Retina (tissue), 1 donor: ENCODE results near the gene DNAH8.

Experiments
- DNase-seq: peaks from one replicate; pipeline ENCODE4 v3.0.0-alpha.2; 2016

Gene DNAH8

GRCh38 chr6:38797391-38797790, 82.3 kb downstream of the DNAH8 start:
- DNase-seq, result peak; percentile 18

GRCh38 chr6:38799529-38800184, 84.5 kb downstream of the DNAH8 start:
- no peak for DNase-seq

GRCh38 chr6:38801305-38801704, 86.2 kb downstream of the DNAH8 start:
- no peak for DNase-seq

- DNase-seq, result no peak
Observed at GRCh38 chr6:38802497-38802896, 87.4 kb downstream of the DNAH8 start.

GRCh38 chr6:38803129-38803528, 88.0 kb downstream of the DNAH8 start:
- DNase-seq, result no peak

GRCh38 chr6:38804358-38804757, 89.2 kb downstream of the DNAH8 start:
- no peak for DNase-seq

GRCh38 chr6:38805127-38805655, 90.1 kb downstream of the DNAH8 start:
- DNase-seq, result no peak

- DNase-seq, result peak; percentile 16
Observed at GRCh38 chr6:38805692-38806091, 90.6 kb downstream of the DNAH8 start.

- DNase-seq, result no peak
Observed at GRCh38 chr6:38806271-38806670, 91.2 kb downstream of the DNAH8 start.

GRCh38 chr6:38806833-38807232, 91.7 kb downstream of the DNAH8 start:
- DNase-seq, result no peak

- DNase-seq, result no peak
Observed at GRCh38 chr6:38808039-38808438, 92.9 kb downstream of the DNAH8 start.

- DNase-seq, result no peak
Observed at GRCh38 chr6:38813041-38813823, 98.1 kb downstream of the DNAH8 start.

GRCh38 chr6:38814761-38815160, 99.7 kb downstream of the DNAH8 start:
- no peak for DNase-seq

GRCh38 chr6:38815250-38815649, 100.1 kb downstream of the DNAH8 start:
- DNase-seq, result no peak

- DNase-seq, result no peak
Observed at GRCh38 chr6:38818691-38819090, 103.6 kb downstream of the DNAH8 start.

GRCh38 chr6:38822963-38823362, 107.9 kb downstream of the DNAH8 start:
- DNase-seq, result no peak

GRCh38 chr6:38824243-38824894, 109.3 kb downstream of the DNAH8 start:
- DNase-seq, result no peak

GRCh38 chr6:38827024-38827423, 111.9 kb downstream of the DNAH8 start:
- no peak for DNase-seq

- no peak for DNase-seq
Observed at GRCh38 chr6:38831865-38832264, 116.8 kb downstream of the DNAH8 start.

- no peak for DNase-seq
Observed at GRCh38 chr6:38833320-38833719, 118.2 kb downstream of the DNAH8 start.

- no peak for DNase-seq
Observed at GRCh38 chr6:38836585-38836984, 121.5 kb downstream of the DNAH8 start.

- no peak for DNase-seq
Observed at GRCh38 chr6:38837101-38837500, 122.0 kb downstream of the DNAH8 start.

- DNase-seq, result no peak
Observed at GRCh38 chr6:38843798-38844197, 128.7 kb downstream of the DNAH8 start.

GRCh38 chr6:38845931-38846330, 130.8 kb downstream of the DNAH8 start:
- no peak for DNase-seq
